NCI-H2227 (cell line): Measurements from ENCODE around the gene CHFR.
A peak's percentile ranks its signal among the peaks of the same experiment; 100 is the strongest.
"Not testable (repeated sequence)": the region's sequence is repeated elsewhere in the genome, so short reads cannot be mapped to it uniquely, and the experiment has no call there.

Experiments
- DNase-seq: peaks from one replicate; lab custom pipeline; 2025; ENCODE audit not compliant: unreplicated experiment; lab: John Stamatoyannopoulos, UW

Gene CHFR

DNA sequence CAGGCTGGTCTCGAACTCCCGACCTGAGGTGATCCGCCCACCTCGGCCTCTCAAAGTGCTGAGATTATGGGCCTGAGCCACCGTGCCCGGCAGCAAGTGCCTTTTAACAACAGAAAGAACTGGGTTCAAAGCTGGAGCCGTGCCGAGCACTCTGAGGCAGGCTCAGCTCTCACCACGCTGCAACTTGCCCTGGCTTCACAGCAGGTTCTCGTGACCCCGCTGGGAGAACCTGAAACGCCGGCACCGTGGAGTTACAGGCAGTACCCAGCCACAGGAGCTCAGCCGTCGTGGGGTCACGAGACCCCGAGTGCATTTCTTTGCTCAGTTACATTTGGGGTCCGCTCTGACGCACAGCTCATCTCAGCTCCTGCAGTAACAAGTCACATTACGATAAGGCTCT is 73.2 kb downstream of the CHFR start:
- DNase-seq = no peak

DNA sequence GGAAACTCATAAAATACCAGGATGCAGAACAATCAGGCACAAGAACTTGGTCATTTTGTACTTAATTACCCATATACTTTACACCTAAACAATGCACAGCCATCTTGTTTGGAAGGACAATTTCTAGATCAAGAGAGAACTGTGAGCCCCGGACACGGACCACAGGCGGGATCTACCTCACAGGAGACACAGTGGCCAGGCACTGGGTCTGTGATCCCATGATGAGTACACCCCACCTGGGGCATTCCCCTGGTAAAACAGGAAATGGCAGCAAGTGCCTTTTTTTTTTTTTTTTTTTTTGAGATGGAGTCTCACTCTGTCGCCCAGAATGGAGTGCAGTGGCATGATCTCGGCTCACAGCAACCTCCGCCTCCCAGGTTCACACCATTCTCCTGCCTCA is 74.0 kb downstream of the CHFR start:
- DNase-seq = no peak

DNA sequence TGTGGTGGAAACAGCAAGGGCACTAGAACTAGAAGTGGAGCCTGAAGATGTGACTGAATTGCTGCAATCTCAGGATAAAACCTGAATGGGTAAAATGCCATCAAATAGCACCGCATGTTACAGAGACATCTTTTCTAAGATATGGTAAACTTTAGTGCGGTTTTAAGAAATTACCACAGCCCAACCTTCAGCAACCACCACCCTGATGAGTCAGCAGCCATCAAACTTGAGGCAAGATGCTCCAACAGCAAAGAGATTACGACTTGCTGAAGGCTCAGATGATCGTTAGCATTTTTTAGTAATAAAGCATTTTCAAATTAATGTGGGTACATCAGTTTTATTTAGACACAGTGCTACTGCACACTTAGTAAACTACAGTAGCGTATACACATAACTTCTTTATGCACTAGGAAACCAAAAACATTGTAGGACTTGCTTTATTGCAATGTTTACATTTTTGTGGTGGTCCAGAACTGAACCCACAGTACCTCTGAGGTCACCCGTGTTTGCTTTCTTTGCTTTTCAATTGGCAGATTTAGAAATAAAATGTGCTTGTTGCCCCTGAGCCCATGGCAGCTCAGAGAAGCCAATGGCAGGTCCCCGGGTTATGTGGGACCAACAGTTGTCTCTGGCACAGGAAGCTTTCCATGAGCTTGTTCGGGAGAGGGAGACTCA is 74.6 kb downstream of the CHFR start:
- DNase-seq = no peak

DNA sequence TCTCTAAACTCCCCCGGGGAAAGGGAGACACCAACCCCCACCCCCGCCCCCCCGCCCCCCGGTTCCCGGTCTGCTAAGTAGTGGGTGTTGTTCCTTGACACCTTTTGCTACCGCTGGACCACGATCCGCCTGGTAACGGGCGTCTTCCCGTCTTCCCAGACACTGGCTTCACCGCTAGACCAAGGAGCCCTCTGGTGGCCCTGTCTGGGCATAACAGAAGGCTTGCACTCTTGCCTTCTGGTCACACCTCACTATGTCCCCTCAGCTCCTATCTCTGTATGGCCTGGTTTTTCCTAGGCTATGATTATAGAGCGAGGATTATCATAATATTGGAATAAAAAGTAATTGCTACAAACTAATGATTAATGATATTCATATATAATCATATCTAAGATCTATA is 78.0 kb downstream of the CHFR start:
- DNase-seq = peak; percentile 52

DNA sequence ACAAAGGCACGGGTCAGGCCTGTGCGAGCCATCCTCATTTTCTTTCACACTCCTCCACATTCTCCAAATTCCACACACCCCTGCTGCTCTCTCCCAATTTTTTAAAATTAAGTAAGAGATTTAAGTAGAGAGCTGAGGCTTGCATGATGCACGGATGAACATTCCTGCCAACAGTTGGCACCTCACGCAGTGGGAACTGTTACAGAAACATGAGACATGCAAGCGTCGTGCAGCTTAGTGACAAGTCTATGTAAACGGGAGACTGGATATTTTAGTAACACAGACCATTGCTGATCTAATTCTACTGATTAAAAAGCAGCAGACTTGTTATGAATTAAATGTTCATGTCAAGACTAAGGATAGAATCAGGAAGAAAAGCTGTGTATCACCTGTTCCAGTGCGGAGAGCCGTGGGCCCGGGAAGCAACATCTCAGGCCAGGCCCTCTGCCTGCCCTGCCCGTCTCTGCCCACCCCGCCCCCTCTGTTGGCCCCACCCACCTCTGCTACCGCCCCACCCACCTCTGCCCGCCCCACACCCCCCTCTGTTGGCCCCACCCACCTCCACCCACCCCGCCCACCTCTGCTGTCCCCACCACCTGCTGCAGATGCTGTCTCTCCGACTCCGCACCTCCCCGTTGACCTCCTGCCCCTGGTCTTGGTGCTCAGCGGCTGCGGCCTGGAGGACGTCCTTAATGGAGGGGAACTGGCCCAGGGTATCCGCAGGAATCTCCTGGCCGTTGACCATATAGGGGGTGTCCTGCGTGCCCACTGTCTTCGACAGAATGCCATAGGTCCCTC is 79.9 kb downstream of the CHFR start:
- DNase-seq = no peak

DNA sequence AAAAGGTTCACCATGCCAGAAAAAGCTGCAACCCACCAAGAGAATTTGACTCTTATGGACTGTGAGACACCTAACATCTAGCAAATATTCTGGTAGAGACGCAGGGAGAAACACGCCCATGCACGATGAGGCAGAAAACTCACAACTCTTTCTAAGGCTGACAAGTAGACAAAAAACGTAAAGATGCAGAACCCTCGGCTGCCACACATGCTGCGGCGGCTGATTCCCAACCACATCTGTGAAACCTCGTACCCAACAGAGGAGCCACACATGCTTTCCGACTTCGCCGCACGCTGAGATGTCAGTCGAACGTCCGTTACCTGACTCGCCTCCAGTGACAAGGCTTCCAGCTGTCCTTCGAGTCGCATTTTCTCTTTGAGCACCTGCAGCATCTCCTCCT is 80.5 kb downstream of the CHFR start:
- DNase-seq = no peak

DNA sequence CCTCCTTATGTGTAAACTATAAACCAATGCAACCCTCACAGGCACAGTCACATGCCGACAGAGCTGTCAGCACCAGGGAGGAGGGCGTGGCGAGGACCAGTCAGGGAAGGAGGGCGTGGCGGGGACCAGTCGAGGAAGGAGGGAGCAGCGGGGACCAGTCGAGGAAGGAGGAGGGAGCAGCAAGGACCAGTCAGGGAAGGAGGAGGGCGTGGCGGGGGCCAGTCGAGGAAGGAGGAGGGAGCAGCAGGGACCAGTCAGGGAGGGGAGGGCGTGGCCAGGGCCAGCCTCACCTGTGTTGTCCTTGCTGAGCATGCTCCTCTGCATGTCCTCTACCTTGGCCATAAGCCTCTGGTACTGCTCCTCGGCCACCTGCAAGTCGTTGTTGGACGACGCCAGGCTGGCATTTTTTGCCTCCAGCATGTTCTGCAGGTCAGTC is 83.0 kb downstream of the CHFR start:
- no peak for DNase-seq

DNA sequence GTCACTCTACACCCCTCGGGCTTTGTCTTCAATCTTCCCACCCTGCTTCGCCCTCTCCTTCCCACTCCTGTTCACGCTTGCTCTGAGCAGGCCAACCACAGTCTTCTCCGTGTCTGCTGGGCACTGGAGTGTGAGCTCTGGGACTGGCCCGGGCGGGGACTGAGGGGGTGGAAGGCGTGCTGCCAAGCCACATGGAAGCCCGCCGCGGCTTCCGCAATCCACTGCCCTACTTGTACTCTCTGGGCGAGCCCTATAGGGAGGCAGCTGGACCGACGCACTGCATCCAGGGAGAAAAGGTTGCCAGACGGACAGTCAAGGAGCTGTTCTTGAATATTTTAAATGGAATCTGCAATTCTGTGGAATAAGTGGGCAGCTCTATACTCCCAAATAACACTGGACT is 83.5 kb downstream of the CHFR start:
- no peak for DNase-seq

DNA sequence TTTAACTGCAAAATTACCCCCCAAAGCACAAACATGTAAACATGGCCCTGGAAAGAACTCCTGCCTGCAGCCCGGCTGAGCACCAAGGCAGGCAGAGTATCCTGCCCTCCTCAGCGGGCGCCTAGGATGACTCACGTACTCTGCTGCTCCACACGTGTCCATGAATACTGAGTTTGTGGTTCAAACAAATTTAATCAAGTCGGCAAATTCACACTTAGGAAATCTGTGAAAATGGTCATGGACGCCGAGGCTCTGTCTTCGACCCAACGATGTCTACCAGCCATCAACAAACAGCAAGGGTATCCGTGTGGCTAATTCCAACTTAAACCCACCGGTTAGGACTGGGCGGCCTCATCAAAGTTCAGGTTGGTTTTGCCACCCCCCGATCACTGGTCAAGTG is 84.3 kb downstream of the CHFR start:
- DNase-seq = no peak

DNA sequence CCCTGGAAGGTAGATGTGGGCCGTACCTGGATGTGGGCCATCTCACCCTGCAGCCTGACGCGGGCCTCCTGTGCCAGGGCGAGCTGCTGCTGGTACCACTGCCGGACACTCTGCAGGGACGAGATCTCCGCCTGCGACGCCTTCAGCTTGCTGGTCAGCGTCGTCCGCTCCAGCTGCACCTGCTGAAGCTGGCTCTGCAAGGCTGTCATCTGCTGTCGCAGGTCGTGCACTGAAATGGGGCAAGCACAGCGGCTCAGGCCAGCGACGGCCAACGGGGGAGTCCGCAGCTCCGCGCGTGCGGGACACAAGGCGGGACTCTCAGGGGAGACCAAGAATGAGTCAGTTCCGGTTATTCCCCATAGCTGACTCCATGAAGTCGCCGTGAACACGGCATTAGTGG is 85.7 kb downstream of the CHFR start:
- no peak for DNase-seq

DNA sequence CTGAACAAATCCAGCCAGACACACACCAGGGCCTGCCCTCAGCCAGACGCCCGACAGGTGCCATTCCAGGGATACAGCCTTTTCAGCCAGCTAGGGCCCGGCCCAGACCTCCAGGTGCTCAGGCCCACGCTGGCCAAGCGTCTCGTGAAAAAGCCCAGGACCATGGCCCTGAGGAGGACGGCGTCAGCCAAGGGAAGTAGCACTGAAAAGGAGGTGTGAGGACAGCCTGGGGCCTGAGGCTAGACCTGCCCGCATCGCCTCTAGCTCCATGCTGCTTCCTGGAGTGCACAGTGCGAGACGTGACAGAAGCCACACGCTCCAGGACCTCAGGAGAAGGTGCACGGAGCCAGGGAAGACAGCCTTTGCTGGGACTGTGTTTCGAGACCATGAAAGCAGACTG is 88.6 kb downstream of the CHFR start:
- DNase-seq = no peak

DNA sequence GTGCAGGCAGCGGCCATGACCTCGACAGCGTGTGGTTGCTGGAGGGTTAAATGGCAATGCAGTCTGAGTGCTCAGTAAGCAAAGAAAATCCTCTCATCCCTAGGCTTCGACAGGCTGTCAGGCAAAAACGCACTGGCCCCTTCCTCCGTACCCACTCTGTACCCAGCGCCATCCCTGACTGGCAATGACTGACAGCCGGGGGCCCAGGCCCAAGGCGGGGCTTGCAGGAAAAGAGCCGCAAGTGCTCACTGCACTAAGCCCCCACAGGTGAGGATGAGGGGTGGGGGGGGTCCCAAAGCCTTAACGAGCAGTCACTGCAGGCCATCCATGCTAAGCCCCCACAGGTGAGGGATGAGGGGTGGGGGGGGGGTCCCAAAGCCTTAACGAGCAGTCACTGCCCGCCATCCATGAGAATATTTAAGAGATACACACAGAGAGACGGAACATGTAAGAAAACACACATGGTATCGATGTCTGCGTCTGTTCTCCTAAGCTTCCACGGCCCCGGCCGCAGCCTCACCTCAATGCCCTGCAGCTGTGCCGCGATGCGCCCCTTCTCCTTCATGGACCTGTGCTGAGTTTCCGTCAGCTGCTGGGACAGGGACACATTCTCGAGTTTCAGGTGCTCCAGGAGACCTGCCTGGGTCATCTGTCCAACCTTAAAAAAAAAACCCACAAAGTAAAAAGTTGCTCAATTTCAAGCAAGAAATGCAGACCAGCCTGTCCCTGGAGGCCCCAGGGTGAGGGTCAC is 89.4 kb downstream of the CHFR start:
- no peak for DNase-seq

DNA sequence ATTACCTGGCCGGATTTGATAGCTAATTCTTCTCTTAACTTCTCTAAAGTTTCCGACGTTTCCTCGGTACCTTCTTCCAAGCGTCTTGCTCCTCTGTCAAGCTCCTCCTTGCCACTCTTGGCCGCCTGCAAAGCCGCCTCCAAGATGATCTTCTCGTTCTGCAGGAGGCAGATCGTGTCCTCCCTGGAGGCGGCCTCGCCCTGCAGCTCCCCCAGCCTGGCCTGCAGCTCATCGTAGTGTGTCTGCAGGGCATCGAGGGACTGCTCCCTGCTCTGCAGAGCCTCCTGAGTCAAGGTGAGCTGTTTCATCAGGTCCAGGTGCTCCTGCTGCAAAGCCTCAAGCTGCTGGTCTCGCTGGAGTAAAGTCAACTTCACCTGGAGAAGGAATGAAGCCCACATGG is 91.6 kb downstream of the CHFR start:
- DNase-seq = no peak

DNA sequence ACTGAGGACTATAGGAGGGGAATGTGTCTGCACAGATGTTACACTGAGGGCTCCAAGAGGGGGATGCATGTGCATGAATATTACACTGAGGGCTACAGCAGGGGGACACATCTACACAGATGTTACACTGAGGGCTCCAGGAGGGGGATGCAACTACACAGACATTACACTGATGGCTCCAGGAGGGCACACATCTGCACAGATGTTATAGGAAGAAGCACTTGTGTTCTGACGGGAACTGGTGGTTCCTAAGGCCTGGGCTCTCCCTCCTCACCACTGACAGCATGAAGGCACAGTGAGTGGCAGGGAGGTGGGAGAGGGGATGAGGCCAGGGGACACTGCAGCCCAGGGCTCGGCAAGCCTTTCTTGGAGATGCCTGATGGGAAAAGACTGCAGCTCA is 95.5 kb downstream of the CHFR start:
- not testable (repeated sequence) for DNase-seq

DNA sequence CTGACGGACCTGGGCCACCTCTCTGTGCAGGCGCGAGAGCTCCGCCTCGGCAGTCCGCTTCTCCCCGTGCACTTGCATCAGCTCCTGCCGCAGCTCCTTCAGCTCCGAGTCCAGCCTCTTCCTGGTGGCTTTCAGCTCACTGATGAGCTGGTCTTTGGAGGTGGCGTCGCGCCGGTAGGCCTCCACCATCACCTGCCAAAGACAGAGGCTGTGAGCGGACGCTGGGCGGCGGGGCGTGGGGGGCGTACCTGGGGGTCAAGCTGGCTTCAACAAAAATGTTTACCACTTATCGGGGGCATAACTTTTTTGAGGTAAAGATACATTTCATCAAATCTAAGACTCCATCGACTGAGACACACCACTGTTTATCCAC is 98.3 kb downstream of the CHFR start:
- DNase-seq = no peak

DNA sequence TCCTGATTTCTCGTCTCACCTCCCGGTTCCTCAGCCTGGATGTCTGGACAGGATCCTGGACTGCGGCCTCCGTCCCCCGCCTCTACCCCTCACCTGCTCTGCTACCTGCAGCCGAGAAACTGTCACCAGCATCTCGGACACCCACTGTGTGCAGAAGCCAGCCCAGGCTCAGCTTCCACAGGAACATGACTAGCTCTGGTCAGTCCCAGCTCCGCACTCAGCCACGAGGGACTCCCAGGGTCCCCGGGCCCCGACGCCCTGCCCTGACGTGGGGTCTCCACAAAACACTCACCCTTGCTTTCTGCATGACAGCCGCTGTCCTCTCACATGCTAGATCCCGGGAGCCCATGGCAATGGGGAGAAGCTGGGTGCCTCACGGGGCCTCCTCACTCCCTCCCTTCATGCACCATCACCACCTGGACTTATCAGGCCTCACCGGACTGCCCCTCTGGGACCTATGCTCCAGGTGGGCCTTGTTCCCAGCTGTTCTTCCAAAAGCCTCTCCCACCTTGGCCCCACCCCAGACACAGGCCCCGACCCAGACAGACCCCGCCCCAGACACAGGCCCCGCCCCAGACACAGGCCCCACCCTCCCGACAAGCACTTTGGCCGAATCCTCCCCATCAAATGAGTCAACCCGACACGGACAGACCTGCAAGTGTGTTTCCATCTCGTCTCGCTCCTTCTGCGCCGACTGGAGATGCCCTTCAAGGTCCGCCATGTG is 98.9 kb downstream of the CHFR start:
- no peak for DNase-seq

DNA sequence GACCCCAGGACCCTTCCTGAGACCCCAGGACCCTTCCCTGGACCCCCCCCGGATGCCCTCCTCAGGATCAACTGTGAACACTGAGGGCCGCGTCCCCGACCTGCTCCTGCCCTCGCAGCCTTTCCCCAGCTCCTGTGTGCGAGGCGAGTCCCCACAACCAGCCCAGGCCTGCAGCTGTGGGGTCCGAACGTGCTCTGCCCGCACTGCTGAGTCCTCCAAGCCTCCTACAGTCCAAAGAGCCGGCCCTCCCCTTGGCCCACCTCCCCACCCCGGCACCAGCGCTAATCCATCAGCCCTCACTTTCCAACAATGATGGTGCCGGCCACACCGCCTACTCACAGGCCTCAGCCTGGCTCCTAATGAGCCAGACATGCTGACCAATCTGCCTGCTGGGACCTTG is 99.5 kb downstream of the CHFR start:
- no peak for DNase-seq

DNA sequence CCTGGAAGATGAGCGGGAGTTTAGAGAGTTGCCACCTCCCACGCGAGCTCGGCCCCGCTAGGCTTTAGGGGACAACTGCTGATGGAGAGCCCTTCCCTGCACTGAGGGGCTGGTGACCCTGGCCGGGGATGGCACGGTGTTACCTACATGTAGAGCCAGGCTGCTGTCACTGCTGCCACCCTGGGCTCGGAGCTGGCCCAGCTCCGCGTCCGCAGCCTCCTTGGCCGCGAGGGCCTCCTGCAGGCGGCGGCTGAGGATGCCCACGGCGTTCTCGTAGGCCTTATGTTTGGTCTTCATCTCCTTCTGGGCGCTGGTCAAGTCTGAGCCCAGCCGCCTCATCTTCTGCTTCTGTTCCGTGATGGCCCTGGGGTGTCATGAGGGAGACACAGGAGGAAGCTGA is 101.2 kb downstream of the CHFR start:
- DNase-seq = no peak

DNA sequence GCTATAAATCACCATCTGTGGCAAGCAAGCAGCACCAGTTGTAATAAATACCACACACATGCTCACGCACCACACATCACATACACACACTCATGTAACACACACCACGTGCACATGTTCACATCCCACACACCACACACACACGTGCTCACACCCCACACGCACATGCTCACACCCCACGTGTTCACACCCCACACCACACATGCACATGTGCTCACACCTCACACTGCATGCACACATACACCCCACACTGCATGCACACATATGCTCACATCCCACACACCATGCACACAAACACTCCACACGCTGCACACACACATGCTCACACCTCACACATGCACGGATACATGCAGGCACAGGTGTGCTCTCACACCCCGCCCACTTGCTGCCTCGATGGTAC is 102.8 kb downstream of the CHFR start:
- no peak for DNase-seq

DNA sequence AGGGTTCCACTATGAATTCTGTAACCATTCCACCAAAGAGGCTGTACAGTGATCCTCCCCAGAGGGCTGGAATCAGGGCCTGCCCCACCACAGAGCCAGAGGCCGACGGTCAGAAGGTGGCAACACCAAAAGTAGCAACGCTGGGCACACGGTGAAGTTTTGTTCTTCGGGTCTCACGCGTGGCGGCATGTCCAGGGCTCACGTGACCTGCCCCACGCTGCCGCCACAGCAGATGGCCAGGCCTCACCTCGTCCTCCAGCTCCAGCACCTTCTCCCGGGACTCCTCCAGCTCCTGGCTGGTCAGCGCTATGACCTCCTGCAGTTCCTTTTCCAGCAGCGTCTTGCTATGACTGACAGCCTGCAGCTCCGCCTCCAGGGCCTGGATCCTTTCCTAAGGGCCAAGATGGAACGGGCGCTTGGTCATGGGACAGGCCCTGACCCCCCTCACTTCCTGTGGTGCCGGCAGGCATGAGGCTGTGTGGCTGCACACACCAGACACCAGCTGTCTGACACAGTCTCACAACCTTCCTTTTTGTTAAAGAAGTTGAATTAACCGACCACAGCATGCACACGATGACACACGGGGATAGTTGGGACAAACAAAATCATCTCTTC is 103.4 kb downstream of the CHFR start:
- DNase-seq = no peak
